AG09319 (cell line): ENCODE results near the gene GNG7.
"Not testable (repeated sequence)": the region's sequence is repeated elsewhere in the genome, so short reads cannot be mapped to it uniquely, and the experiment has no call there.

Experiments
- DNase-seq: peaks from one replicate; pipeline ENCODE4 v3.0.0-alpha.2; 2010; ENCODE audit warnings: low read depth; ENCODE audit errors: extremely low read depth
- CTCF ChIP-seq: IDR thresholded peaks from 2 replicates; pipeline ENCODE4 v1.5.1; 2011; ENCODE audit warnings: low read depth, mild to moderate bottlenecking, inconsistent platforms, low read length, moderate library complexity

GNG7 gene

GRCh38 chr19:2661615-2662014 is 40.9 kb downstream of the GNG7 start:
- DNase-seq: no peak
- no peak for TF ChIP-seq CTCF

GRCh38 chr19:2659856-2660432 is 42.5 kb downstream of the GNG7 start:
- DNase-seq: no peak
- no peak for TF ChIP-seq CTCF

GRCh38 chr19:2656533-2656932 is 46.0 kb downstream of the GNG7 start:
- no peak for DNase-seq
- no peak for TF ChIP-seq CTCF

- DNase-seq: no peak
- no peak for TF ChIP-seq CTCF
Observed at GRCh38 chr19:2653710-2654707, 48.5 kb downstream of the GNG7 start.

- DNase-seq: no peak
Observed at GRCh38 chr19:2653218-2653617, 49.3 kb downstream of the GNG7 start.

GRCh38 chr19:2652504-2653099 is 49.9 kb downstream of the GNG7 start:
- DNase-seq: no peak
- no peak for TF ChIP-seq CTCF

More at GRCh38 chr19:2653218-2653617, 49.3 kb downstream of the GNG7 start:
- no peak for TF ChIP-seq CTCF

GRCh38 chr19:2651002-2651733 is 51.3 kb downstream of the GNG7 start:
- DNase-seq: not testable (repeated sequence)
